T-helper 1 cell (primary cell): Measurements from ENCODE around the gene XKR3.
"Not testable (repeated sequence)": the region's sequence is repeated elsewhere in the genome, so short reads cannot be mapped to it uniquely, and the experiment has no call there.

ENCODE experiments used
- DNase-seq, 5 donors: peaks; one replicate each; pipeline ENCODE4 v3.0.0-alpha.2; 2012 to 2020

Gene XKR3

GRCh38 chr22:16747266-16748159, 77.7 kb downstream of the XKR3 start:
- not testable (repeated sequence) for DNase-seq

- DNase-seq: not testable (repeated sequence)
Observed at GRCh38 chr22:16734271-16734670, 90.9 kb downstream of the XKR3 start.
